Measurements from ENCODE around the gene CCDC171.

CCDC171 gene

GRCh38 chr9:16022228-16022627, 469.4 kb downstream of the CCDC171 start:
- no peak overlapping the region for H3K4me3 ChIP-seq (ENCODE audit: insufficient read depth, low read length, poor library complexity, severe bottlenecking)
- H3K9me2 ChIP-seq (replicated peaks; ENCODE audit: insufficient read depth, low read length): no peaks in the 10 kb centered on the region
- no peak overlapping the region for H3K4me2 ChIP-seq (ENCODE audit: low read depth, low read length, poor library complexity, severe bottlenecking)
- no peaks in the 10 kb centered on the region for H4K20me1 ChIP-seq (ENCODE audit: low read depth, low read length)
- TF ChIP-seq EZH2phosphoT487 (conservative IDR thresholded peaks at IDR 0.05; ENCODE audit: low read length) (no peak), CTCF (IDR thresholded peaks at IDR 0.05; ENCODE audit: insufficient read depth, low read length, poor library complexity, severe bottlenecking) (no peak)
- peaks cover 8% of the 10 kb centered on the region; the same call in 1 of the 2 replicates for H3K9me3 ChIP-seq (ENCODE audit: insufficient read depth, low read length)
- H3K79me2 ChIP-seq (ENCODE audit: insufficient read depth, low read length): no peaks in the 10 kb centered on the region
- H3K27ac ChIP-seq (ENCODE audit: low read depth, low read length): no peak overlapping the region
- no peaks in the 10 kb centered on the region for H3F3A ChIP-seq (ENCODE audit: insufficient read depth)
- 0 out of 2 replicates have a peak, but pooled peaks cover 2% of the 10 kb centered on the region for H3K27me3 ChIP-seq (ENCODE audit: low read length)
- no peaks in the 10 kb centered on the region for H3K36me3 ChIP-seq (ENCODE audit: low read length)
- H2AFZ ChIP-seq (ENCODE audit: low read depth, low read length, severe bottlenecking): no peak overlapping the region
- H3K9ac ChIP-seq (ENCODE audit: low read length): no peak overlapping the region

GRCh38 chr9:16023446-16023845, 470.6 kb downstream of the CCDC171 start:
- Histone ChIP-seq H3K36me3 (ENCODE audit: low read length) (no peaks in the 10 kb centered on the region), H4K20me1 (ENCODE audit: low read depth, low read length) (no peaks in the 10 kb centered on the region), H3K9ac (ENCODE audit: low read length) (no peak overlapping the region), H3K9me2 (replicated peaks; ENCODE audit: insufficient read depth, low read length) (no peaks in the 10 kb centered on the region), H3K27ac (ENCODE audit: low read depth, low read length) (no peak overlapping the region), H3K4me2 (ENCODE audit: low read depth, low read length, poor library complexity, severe bottlenecking) (no peak overlapping the region), H3K27me3 (ENCODE audit: low read length) (no peaks in the 10 kb centered on the region), H3K9me3 (ENCODE audit: insufficient read depth, low read length) (no peaks in the 10 kb centered on the region), H2AFZ (ENCODE audit: low read depth, low read length, severe bottlenecking) (no peak overlapping the region), H3F3A (ENCODE audit: insufficient read depth) (no peaks in the 10 kb centered on the region), H3K4me3 (ENCODE audit: insufficient read depth, low read length, poor library complexity, severe bottlenecking) (no peak overlapping the region), H3K79me2 (ENCODE audit: insufficient read depth, low read length) (no peaks in the 10 kb centered on the region)
- TF ChIP-seq EZH2phosphoT487 (conservative IDR thresholded peaks at IDR 0.05; ENCODE audit: low read length) (no peak), CTCF (IDR thresholded peaks at IDR 0.05; ENCODE audit: insufficient read depth, low read length, poor library complexity, severe bottlenecking) (no peak)

Data from SU-DHL-6 (cell line).